ENCODE measurements around the gene TMEM179.
"Not testable (repeated sequence)": the region's sequence is repeated elsewhere in the genome, so short reads cannot be mapped to it uniquely, and the experiment has no call there.

Gene TMEM179

GRCh38 chr14:104637546-104638003 lies 33.0 kb upstream of the TMEM179 start:
- DNase-seq: no peak

- not testable (repeated sequence) for DNase-seq
Observed at GRCh38 chr14:104636846-104637545, 32.4 kb upstream of the TMEM179 start.

- no peak for DNase-seq
Observed at GRCh38 chr14:104636131-104636530, 31.6 kb upstream of the TMEM179 start.

DNA sequence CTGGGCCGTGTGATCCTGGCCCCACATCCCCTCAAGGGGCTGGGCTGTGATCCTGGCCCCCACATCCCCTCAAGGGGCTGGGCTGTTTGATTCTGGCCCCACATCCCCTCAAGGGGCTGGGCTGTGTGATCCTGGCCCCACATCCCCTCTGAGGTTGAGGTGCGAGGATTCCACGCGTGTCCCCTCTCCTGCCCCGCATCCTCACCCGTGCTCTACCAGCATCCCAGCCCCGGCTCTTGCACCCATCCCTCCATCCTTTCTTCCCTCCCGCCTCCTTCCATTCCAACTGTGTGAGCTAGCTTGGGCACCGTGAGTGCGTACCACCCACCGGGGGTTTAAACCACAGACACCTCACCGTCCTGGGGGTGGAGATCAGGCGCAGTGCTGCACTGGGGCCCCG lies 31.1 kb upstream of the TMEM179 start:
- no peak for DNase-seq

DNA sequence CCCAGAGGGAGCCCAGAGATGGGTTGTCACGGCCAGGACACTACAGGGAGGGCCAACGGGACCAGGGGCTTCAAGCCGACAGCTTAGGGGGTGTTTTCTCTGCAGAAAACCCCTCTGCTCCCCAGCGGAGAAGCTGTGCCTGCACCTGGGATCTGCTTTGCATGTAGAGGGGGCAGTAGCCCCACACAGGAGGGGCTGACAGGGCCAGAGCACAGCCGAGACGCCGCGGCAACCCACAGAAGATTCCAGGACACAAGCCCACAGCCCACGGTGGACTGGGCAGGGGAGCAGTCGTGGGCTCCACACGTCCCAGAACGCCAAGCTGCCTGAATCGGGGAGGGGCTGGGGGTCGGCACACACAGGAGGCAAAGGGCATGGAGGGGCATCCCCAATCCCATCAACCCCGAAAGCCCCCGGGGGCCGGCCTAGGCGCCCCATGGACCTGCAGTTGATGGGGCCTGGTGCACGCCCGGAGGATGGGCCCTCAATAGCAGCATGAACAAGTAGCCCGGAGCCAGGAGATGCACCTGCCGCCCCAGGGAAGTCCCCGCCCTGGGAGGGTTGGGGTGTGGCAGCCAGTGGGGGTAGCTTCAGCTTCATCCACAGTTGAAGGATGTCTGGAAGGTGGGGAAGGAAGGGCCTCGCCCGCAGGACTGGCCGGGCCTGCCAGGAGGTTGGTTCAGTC lies 30.5 kb upstream of the TMEM179 start:
- DNase-seq: peak; percentile 40

DNA sequence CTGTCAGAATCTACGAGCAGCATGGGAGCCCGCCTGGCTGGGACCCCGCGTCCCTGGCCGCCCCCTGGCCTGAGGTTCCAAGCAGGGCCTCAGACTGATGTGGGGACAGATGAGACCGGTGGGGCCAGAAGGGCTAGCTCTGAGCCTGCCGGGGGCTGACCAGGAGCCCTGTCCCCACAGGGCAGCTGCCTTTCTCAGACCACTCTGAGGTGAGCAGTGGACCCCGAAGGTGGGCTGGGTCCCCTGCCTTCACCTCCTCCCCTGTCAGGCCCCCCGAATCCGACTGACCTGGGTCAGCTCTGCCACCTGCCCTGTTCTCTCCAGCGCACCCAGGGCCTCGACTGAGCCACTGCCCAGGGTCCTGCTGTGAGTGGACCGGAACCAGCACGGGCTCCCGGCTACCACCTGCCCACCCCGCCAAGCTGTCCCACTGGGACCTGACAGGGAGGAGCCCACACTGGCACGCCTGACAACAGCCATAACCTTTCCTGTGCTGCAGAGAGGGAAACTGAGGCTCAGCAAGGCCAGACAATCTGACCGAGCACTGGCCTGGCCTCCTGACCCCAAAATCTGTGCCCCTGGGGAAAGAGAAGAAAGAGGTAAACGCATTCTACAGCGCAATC lies 29.7 kb upstream of the TMEM179 start:
- DNase-seq: no peak

DNA sequence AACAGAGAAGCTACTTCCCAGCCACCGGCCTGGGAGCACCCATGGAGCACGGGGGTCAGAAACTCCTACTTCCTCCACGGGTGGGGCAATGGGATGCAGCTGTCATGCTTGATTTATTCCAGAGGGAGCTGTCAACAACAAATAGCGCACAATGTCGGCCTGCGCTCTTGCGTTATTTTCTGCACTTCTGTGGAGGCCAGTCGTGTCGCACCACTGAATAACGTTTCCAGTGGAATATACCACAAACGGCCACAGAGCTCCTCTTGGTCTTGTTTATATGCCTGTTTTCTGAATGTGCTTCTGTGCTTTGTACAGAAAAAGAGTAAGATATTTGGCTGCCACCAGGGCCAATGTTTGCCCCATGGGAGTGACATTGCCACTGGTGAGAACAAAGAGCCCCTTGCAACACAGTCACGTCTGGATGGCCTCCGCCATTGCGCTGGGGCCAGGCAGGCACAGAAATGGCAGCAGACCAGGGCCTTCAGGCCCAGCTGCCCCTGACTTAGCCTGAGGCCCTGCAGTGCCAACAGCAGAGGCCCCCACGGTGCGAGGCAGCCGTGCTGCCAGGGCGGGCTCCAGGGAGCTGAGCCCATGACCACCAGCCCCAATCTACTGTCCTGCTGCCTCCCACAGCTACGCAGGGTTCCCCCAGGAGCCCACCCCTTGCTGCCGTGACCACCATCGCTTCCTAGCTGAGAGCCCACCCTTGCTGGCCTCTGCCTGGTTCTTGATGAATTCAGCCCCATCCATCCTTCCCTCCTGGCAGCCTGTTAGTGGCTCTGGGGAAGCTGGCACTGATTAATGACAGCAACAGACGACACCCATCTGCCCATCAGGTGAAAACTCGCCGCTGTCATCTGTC lies 28.9 kb upstream of the TMEM179 start:
- DNase-seq: no peak

GRCh38 chr14:104632781-104633180 lies 28.2 kb upstream of the TMEM179 start:
- no peak for DNase-seq

DNA sequence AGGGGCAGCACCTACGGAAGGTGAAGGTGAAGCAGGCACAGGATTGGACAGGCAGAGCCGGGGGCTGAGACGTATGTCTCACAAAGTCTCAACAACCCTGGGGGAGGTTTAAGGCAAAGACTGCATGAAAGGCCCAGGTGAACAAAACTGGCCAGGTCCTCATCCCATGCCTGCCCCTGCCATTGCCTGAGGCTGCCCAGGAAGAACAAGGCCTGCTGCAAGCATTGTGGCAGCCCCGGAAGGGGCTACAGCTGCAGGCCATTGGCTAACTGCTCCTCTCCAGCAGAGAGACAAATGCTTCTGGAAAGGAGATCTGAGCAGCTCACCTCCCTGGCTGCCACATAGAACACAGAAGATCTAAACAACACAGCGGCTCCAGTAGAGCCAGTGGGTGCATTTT lies 20.4 kb upstream of the TMEM179 start:
- DNase-seq: no peak

GRCh38 chr14:104614126-104614812 lies 9.7 kb upstream of the TMEM179 start:
- DNase-seq: no peak

- DNase-seq: no peak
Observed at GRCh38 chr14:104611881-104612280, 7.3 kb upstream of the TMEM179 start.

GRCh38 chr14:104610749-104611310 lies 6.3 kb upstream of the TMEM179 start:
- DNase-seq: no peak

DNA sequence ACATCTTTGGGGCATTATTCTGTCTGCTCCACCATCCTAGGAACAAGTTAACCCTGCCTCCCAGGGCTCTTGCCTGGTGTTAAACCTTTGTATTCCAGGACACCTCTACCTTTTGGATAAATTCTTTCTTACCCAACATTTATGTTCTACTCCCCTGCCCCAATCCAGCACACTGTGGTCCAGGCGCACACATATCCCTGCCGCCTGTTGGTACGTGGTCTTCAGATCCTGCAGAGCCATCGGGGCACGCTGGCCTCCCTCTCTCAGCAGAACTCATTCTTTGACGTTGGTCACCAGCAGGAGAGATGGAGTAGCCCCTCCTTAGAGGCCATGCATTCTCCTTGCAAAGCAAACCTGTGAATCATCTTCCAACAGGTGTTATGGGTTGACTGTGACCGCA lies 5.1 kb upstream of the TMEM179 start:
- DNase-seq: no peak

DNA sequence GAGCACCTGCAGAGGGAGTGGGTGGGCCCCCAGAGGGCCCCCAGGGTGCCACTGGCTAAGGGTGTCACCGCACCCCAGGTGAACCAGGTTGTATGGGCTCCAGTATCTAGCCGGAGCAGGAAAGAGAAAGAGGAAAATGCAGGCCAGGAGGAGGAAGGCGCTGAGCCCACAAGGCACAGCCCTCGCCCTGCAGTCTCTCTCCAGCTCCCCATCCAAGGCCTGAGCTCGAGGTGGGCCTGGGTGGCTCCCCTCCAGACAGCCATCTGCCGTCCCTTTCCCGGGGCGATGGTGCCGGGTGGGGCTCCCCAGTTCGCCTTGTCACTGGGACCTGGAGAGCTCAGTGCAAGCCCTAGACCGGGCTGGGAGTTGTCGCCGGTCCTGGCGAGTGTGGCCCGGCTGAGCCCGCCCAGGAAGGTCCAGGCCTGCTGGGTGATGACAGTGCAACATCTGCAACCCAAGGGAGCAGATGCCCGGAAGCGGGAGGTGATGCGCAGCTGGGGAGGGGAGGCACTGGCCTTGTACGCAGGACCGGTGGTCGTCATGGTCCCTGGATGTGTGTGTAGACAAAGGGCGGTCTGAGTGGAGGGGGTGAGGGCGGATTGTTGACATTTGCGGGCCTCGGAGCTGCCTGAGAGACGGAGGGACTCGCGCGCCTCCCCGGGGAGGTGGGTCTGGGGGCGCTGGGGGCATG lies 716 bp downstream of the TMEM179 start:
- DNase-seq: peak; percentile 84

DNA sequence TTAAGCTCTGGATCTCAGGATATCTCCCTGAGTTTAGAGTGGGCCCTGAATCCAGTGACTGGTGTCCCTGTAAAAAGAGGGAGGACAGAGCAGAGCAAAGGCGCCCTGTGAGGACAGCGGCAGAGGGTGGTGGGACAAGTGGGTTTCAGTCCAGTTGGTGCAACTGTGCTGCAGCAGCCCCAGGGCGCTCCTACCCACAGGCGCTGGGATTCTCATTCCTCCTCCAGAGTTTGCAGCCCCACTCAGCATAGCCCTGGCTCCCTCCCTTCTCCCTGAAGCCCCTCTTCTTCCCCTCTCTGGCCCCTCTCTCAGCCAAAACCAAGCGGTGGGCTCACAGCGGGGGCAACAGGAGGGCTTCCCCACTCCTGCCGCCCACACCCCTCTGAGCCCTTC lies 1.6 kb downstream of the TMEM179 start:
- DNase-seq: no peak

DNA sequence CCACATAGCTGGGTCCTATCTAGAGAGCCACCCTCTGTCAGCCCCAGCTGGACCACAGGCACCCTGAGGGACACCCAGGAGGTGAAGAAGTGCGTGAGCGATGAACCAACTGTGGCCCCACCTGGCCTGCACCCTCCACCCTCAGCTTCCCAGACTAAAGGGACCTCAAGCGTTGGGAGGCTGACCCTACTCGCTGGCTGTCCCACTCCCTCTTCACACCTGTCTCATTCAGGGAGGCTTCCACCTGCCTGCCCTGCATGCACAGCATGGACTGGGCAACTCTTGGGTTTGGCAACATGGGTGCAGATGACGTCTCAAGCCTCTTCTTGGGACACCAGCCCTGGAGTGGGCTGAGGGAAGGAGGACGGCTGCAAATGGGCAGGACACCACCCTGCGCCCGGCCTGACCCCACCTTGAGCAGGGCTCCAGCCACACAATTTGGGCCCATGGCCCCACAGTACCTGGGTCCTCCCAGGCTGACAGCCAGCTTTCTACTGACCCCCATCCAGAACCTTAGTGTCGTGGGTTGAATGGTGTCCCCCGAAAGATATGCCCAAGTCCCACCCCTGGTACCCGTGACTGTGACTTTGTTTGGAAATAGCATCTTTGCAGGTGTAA lies 2.1 kb downstream of the TMEM179 start:
- DNase-seq: no peak

GRCh38 chr14:104601786-104602185 lies 2.8 kb downstream of the TMEM179 start:
- no peak for DNase-seq

DNA sequence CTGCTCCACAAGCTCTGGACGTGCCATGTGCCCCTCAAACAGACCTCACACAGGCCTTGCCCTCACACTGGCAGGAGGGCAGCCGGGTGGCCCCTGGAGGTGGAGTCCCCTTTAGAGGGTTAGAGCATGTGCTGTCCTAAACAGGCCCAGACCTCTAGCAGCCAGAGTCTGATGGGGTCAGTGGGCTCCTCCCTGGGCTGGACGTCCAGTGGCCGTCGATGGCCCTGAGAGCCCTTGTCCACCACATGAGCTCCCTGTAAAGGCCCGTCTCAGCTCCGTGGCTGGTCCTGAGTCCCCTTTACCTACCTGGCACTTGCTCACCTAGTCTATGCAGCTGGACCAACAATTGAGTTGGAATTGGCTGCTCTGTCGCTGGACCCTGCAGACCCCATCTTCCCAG lies 3.8 kb downstream of the TMEM179 start:
- DNase-seq: no peak

DNA sequence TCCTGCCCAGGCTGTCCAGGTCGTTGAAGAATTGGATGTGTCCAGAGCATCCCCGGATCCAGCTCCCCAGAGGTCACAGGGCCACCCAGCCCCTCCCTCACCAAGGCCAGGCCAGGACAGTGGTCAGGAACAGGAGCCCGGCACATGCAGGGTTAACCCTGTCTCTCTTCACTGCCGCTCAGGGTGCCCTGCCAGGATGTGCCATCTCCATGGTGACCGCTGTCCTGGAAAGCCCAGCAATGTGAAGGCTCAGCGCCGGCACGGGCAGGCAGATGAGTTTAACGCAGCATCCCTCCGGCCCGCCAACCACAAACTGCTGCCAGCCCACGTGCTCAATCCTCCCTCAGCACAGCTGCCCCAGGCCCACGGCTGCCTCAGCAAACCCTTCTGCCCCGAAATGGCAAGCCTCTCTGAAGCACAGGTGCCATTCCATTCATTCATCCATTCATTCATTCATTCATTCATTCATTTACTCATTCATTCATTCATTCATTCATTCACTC lies 4.4 kb downstream of the TMEM179 start:
- no peak for DNase-seq

DNA sequence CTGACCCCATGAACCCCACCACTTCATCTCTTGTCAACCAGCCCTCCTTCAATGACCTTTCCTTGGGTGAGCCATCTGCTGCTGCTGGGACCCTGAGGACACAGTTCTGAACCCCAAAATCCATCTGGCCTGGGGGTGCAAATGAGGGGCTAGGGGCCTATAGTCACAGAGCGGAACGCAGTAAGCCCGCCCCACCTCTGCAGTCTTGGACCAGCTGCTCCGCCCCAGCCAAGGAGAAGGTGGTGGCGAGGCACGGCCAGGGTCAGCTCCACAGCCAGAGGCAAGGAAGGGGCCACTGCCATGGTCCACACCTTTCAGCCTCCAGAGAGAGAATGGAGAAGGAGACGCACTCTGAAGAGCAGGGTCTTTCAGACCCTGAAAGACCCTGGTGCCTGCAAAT lies 5.1 kb downstream of the TMEM179 start:
- no peak for DNase-seq

DNA sequence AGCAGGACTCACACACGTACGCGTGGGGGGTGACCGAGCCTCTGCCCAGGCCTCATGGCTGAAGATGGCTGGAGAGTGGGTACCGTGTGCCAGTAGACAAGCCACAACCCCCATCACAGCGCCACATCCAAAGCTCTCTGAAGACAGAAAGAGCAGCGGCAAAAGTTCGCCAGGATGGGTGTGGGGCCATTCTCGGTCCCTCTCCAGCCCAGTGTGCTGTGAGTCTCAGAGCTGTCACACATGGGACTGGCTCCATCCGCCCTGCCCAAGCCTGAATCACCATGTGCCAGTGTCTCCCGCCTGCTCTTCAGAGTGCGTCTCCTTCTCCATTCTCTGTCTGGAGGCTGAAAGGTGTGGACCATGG lies 5.7 kb downstream of the TMEM179 start:
- no peak for DNase-seq
